GM19455 (cell line): Measurements from ENCODE around the gene HS6ST3.
"Not testable (repeated sequence)": the region's sequence is repeated elsewhere in the genome, so short reads cannot be mapped to it uniquely, and the experiment has no call there.

Experiments
- ATAC-seq: cut with Tn5 transposase; IDR thresholded peaks from one replicate; pipeline ENCODE4 v1.9.1; 2021; ENCODE audit not compliant: unreplicated experiment

HS6ST3 gene

DNA sequence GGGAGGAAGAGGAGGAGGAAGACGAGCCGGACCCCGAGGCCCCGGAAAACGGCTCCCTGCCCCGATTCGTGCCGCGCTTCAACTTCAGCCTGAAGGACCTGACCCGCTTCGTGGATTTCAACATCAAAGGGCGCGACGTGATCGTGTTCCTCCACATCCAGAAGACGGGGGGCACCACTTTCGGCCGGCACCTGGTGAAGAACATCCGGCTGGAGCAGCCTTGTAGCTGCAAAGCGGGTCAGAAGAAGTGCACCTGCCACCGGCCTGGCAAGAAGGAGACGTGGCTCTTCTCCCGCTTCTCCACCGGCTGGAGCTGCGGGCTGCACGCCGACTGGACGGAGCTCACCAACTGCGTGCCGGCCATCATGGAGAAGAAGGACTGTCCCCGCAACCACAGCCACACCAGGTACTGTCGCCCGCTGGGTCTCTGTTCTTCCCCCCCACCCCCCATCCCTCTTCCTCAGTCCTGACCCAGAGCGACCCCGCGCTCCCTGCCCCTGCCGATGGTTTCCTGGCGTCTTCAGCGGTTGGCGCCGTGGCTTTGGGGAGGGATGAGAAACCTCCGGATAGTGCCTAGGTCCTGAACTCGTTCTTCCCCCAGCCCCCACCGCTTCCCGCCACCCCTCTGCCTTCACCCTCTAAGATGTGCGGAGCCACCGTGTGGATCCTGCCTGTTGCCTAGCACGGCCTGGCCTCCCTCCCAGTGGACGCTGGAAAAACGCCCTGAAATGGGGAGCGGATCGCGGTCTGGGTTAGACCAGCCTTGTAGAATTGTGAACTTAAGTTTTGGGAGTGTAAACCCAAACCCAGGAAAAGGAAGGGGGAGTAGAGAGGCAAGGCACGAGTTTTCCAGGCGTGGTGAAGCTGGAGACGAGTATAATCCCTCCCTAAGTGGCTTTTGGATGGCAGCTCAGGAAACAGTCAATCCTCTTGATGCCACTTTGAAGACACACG lies 1.5 kb downstream of the HS6ST3 start:
- no peak for ATAC-seq

DNA sequence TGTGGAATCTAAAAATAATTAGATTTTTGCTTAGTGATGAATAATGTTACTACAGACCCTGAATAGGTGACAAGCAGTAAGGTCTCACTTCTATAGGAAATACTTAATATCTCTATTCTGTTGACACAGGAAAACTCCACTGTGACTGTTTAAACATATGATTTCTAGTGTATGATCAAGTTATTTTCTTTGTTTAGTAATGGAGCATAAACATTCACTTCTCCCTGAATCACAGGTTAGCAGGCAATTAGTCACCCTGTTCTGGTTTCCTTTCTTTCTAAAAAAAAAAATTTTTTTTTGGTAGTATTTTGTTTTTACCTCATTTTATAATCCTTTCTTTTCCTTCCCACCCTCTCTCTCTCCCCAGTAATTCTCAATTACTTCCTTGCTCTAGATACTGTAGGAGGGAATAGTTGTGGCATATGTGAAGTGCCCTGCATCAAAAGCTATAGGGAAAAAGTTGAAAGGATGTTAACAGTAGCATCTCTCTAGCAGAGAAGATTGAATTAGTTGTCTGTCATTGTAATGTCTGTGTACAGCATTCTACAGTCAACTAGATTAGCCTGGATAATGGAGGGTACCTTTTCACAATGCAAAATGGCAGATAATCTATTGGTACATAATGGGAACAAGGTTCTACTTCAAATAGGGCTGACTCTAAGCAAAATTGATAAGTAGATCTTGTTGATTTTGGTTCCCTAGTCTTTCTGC lies 3.5 kb downstream of the HS6ST3 start:
- no peak for ATAC-seq

DNA sequence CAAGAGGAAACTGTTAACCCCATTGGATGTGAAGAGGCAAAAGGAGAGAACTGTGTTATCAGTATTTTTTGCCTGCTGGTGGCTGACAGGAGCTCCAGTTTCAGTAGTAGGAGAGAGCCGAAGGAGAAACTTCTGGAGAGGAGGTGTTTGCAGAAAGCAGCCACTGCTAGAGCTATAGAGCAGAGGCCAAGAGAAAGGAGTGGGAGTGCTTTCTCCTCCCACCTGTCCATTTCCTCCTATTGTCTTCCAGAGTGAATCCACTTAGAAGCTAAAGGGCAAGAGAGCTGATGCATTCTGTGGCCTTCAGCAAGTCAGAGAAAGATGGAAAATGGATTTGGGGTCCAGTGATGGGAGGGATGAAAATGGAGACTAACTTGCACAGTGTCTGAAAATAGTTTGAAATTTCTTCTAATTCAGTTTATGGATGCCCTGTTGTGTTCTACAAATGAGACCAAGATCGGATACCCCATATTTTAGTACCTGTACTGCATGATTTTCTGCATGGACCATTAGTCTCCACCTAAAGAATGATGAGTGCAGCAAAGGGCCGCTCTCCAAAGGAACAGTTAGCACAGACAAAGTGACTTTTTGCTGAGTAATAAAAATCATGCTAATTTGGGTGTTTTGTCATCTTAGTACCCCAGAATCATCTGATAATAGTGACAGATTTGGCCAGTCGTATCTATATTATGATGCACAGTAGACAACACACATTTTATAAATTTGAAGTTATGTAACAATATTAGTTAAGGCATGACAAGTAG lies 10.7 kb downstream of the HS6ST3 start:
- ATAC-seq = no peak

DNA sequence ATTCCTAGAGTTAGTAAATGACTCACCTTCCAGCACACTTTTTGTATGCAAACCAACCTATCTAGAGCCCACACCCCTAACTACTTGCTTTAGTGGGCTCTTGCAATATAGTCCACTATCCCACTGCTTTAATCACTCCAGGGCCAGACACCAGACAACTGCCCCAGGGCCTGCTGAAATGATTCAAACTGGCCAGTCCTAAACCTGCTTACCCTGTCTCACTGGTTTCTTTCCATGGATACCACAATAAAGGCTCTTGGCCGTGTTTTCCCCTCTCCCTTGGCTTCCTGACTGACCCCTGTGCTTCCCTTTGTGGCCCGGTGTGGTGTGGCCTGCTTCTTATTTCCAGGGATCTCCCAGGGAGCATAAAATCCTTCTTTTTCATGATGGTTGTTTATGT lies 14.6 kb downstream of the HS6ST3 start:
- ATAC-seq = no peak

DNA sequence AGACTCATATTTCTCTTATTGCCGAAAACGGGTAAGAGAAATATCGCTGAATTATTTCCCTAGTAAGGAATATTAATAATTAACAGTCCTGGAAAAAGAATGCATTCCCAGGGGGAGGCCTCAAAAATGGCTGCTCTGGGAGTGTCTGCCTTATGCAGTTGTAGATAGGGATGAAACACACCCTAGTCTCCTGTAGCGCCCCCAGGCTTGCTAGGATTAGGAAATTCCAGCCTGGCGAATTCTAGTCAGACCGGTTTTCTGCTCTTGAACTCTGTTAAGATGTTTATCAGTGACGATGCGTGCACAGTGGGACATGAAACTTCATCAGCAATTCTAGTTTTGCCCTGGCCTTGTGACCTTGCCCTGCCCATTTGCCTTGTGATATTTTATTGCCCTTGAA lies 18.2 kb downstream of the HS6ST3 start:
- not testable (repeated sequence) for ATAC-seq

DNA sequence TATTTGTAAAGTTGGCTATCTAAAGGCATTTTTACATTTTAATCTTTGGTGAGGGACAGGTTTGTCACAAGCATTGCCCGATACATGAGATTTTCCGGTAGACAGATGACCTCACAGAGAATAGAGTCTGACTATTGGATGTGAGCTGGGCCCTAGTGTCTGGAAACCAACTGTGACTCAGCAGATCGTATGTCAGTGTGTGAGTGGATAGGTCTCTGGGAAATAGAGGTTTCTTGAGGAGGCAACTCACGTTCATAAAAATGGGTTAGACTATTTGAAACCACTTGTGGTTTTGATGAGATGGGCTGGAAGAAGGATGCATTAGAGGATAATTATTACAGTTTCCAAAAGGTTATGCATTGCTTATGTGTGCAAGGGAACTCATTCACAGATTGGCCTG lies 19.2 kb downstream of the HS6ST3 start:
- no peak for ATAC-seq

DNA sequence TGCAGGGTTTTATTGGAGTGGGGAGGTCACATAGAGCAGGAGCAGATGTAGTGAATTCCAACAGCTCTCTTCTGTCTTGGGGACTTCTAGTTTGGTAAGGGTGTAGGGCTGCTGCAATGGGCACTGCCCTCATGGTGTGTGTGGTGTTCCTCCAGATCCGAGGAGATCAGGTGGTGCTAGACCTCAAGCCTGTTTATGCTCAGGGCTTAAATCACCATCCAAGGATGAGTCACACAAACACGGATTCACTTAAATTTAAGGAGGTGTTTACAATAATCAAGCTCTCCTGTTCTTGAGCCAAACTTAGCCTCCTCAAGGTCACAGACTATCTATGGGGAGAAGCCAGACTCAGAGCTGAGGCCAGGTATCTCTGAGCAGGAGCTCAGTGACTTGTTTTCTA lies 23.0 kb downstream of the HS6ST3 start:
- ATAC-seq = no peak

DNA sequence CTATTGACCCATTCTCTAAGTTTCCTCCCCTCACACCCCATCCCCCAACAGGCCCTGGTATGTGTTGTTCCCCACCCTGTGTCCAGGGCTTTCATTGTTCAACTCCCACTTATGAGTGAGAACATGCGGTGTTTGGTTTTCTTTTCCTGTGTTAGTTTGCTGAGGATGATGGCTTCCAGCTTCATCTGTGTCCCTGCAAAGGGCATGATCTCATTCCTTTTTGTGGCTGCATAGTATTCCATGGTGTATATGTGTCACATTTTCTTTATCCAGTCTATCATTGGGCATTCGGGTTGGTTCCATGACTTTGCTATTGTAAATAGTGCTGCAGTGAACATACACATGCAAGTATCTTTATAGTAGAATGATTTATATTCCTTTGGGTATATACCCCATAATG lies 25.5 kb downstream of the HS6ST3 start:
- ATAC-seq = not testable (repeated sequence)

DNA sequence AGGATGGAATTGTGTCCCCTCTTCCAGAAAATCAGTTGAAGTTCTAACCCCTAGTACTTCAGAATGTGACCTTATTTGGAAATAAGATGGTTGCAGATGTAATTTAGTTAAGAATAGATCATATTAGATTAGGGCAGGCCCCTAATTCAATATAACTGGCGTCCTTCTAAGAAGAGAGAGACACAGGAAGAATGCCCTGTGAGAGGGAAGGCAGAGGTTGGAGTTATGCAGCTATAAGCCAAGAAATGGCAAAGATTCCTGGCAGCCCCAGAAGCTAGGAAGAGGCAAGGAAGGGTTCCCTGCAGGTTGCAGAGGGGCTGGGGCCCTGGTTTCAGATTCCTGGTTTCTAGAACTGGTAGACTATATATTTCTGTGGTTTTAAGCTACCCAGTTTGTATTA lies 30.0 kb downstream of the HS6ST3 start:
- no peak for ATAC-seq

DNA sequence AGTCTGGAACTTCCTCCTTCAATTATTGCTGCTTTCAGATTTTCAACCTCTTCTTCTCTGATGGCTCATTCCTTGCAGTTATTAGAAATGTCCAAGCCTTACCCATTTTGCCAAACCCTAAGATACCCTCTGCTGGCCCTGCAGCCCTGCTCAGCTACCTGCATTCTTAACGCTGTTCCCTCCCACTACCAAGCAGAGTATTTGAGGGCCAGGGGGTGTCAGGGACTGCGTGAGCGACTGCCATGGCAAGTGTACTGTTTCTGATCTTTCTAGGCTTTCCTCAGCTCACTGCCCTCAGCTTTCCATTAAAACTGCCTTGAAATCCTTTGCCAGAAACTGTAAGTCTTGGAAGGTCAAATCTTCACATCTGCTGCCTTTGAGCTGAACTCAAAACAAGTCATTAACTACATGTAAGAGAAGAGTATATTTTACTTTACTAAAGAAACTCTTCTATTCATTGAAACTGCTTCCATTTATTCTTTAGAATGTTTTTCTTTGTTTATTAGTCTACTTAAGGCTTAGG lies 41.0 kb downstream of the HS6ST3 start:
- no peak for ATAC-seq

DNA sequence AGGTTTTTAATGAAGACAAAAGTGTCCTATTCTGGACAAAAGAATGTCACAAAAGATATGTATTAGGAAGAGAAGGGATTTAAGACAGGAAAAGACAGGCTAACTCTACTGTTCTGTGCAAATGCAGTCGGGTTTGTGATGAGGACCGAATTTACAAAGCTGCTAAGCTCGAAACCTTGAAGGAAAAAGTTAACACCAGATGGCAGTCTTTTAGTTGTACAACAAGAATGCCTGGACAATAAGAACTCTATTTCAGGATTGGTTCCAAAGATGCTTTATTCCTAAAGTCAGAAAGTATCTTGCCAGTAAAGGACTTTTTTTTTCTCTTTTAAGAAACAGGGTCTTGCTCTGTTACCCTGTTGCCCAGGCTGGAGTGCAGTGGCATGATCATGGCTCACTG lies 51.1 kb downstream of the HS6ST3 start:
- ATAC-seq = no peak

DNA sequence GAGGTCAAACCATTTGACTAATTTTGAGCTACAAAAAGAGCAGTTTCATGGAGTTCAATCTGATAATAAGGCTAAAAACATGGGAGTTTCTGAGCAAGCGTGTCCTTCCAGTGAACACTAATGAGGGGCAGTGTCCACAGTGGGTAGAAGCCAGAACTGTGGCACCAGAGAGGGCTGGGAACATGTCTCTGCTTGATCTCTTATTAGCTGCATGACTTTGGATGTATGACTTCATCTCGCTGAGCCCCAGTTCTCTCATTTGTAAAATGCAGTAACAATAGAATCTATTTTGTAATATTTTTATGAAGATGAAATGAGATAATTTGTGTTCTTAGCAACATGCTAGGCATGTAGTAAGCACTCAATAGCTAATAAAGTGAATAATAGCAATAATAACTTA lies 69.8 kb downstream of the HS6ST3 start:
- ATAC-seq = no peak

DNA sequence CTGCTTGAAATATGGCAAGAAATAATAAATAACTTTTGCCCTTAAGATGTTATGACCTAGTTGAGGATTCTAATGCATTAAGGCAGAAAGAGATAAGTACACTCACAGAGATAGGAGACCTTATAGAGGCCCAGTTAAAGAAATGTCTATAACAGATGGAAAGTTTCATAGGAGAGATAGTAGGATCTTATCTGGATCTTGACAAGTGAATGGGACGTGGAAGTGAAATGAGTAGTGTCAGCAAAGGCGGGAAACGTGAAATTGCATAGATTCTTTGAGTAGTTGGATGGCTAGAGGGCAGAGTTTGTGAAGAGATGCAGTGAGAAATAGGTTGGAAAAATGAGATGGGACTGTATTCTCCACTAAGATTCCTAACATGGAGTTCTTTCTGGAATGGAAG lies 71.2 kb downstream of the HS6ST3 start:
- ATAC-seq = no peak

DNA sequence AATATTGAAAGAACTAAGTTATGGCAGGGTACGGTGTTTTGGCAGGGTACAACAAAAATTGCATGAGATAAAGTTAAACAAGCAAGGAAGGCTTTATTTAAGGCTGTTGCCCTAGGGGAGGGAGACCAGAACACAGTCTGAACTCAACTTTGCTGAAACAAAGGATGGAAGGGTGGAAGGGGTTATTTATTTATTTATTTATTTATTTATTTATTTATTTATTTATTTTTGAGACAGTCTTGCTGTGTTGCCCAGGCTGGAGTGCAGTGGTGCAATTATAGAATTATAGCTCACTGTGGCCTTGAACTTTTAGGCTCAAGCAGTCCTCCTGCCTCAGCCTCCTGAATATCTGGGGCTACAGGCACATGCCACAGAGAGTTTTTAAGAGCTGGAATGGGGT lies 75.9 kb downstream of the HS6ST3 start:
- no peak for ATAC-seq

DNA sequence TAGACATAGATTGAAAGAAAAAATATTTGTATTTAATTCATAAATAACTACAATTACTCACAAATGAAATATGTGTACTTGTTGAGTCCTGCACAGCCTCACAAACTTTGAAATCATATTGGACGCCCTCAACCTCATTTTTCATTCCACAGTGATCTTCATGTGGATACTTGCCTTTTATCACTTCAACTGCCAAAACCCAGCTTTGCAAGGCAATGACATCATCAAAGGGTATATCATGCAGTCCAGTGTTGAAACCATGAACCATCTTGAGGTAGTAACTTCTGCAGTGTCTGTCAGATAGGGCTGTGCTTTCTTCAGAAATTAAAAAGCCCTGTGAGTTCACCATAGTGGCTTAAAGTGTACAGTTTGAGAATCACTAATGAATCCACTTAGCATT lies 82.2 kb downstream of the HS6ST3 start:
- no peak for ATAC-seq

DNA sequence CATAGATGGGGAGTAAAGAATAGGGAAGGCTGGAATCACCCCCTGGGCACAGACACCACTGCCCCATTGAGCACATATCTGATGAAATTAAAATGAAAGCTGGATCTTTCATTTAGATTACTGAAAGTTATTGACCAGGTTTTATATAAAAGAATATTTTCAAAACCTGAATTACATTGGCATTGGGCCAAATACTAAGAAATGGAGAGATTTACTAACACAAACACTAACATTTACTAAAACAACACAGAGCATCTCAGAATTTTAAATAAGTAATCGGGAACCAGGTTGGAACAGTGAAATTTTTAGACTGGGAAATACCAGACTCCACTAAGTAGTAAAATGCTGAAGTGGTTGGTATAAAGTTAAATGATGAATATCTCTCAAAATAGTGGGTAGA lies 88.9 kb downstream of the HS6ST3 start:
- ATAC-seq = no peak

DNA sequence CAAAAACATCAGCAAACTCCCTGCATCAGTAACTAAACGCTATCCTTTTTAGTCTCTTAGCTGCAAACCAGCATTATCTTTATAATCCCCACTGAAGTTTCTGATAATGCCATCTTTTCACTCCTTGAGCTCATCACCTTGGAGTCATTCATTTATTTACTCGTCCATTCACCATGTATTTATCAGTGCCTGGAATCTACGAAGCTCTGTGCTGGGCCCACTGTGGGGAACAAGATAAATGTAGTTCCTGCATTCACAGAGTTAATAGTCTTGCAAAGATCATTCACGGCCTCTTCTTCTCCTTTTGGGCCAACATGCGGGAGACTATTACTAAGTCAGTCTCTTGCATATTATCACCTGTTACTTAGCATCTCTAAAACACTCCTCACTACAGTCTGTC lies 89.4 kb downstream of the HS6ST3 start:
- no peak for ATAC-seq

DNA sequence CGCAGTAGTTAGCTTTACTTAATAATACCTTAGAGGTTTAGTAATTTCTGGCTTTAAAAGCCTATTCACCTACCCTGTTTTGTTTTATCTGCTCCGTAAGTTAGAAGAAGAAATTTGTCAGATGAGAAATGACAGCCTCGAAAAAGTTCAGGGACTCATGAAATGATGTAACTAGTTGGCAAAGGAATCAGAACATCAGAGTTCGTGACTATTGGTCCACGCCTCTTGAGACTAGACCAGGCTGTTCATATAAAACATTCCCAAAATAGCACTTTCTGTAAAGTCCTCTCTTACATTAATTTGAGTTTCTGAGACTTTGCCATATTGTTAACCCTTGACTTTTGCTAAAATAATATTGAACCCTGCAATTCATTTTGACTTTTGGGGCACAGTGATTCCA lies 92.0 kb downstream of the HS6ST3 start:
- no peak for ATAC-seq

DNA sequence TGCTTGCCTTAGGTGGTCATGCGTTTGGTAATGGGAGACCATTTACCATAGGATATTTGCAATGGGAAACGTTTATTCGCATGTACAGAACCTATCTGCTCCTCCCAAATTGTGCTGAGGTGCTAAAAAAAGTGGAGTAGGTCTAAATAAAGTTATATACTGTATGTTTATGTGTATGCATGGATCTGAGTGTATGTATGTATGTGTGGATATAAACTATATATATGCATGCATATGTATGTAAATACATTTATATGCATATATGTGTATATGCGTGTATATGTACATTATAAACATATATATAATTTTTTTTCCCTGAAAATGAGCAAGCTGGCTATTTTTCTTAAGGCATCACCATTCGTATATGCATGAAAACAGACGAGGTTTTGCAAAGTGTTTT lies 95.9 kb downstream of the HS6ST3 start:
- ATAC-seq = no peak

DNA sequence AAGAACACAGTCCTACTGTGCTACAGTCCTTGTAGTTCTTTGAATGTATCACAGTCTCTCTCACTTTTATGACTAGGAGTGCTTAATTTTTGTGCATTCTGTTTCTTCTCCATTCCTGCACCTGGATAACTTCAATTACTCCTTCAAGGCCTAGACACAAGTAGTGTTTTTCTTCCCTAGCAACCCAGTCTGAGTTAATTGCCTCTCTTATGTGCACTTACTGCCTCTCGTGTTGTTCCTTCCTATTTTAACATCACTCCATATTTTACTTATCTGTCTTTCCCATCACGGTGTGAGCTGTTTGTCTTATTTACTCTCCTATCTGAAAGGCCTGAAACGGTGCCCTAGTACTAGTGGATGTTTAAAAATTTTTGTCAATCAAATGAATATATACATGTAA lies 101.5 kb downstream of the HS6ST3 start:
- no peak for ATAC-seq

DNA sequence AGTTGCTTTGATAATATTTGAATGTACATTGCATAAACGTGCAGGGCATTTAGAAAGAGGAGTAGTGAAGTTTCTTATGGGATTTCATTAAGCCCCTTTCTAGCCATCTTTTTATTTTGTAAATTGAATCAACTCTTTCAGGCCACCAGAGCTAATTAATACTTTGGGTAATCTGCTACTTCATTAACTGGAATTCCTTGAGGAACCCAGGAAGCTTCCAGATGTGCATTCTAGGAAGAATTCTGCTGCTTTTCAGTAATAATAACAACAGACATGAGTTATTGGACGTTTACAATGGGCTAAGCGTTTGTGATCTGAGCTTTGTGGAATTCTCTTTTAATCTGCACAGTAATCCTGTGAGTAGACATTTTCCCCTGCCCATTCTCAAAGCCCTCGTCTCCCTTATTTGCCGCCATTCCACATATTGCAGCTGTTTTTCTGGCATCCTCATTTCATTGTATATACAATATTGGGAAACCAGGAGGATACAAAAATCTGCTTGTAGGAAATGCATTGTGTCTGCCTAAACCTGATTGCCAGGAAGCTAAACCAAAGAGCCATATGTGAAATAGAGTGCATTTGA lies 103.9 kb downstream of the HS6ST3 start:
- ATAC-seq = no peak
